NCI-H345 (cell line): Measurements from ENCODE around the gene STAP2.

Experiments used
- DNase-seq: peaks from one replicate; lab custom pipeline; 2025; lab: John Stamatoyannopoulos, UW

STAP2 gene

GRCh38 chr19:4370418-4371041 lies 31.9 kb upstream of the STAP2 start:
- no peak for DNase-seq

GRCh38 chr19:4369888-4370260 lies 31.2 kb upstream of the STAP2 start:
- DNase-seq: no peak

- DNase-seq: no peak
Measured at GRCh38 chr19:4369109-4369887, 30.7 kb upstream of the STAP2 start.

- no peak for DNase-seq
Measured at GRCh38 chr19:4368128-4368820, 29.6 kb upstream of the STAP2 start.

- DNase-seq: no peak
Measured at GRCh38 chr19:4367781-4368127, 29.1 kb upstream of the STAP2 start.

- DNase-seq: no peak
Measured at GRCh38 chr19:4367336-4367723, 28.7 kb upstream of the STAP2 start.

- DNase-seq: no peak
Measured at GRCh38 chr19:4366666-4367335, 28.2 kb upstream of the STAP2 start.

GRCh38 chr19:4365791-4366665 lies 27.4 kb upstream of the STAP2 start:
- no peak for DNase-seq

- no peak for DNase-seq
Measured at GRCh38 chr19:4365341-4365740, 26.7 kb upstream of the STAP2 start.

GRCh38 chr19:4363571-4364304 lies 25.1 kb upstream of the STAP2 start:
- DNase-seq: no peak

- no peak for DNase-seq
Measured at GRCh38 chr19:4362831-4363545, 24.4 kb upstream of the STAP2 start.

- DNase-seq: no peak
Measured at GRCh38 chr19:4362101-4362828, 23.6 kb upstream of the STAP2 start.

GRCh38 chr19:4361152-4362046 lies 22.8 kb upstream of the STAP2 start:
- no peak for DNase-seq

- no peak for DNase-seq
Measured at GRCh38 chr19:4360641-4361151, 22.1 kb upstream of the STAP2 start.

GRCh38 chr19:4360081-4360569 lies 21.5 kb upstream of the STAP2 start:
- DNase-seq: no peak

GRCh38 chr19:4359627-4360000 lies 21.0 kb upstream of the STAP2 start:
- DNase-seq: no peak

GRCh38 chr19:4358709-4359626 lies 20.3 kb upstream of the STAP2 start:
- no peak for DNase-seq
